Activated T-cell treated with anti-CD3 and anti-CD28 coated beads, Interleukin-2, amount 50 U/mL, for 4 hours (primary cell): ENCODE results near the gene MALRD1. TPM values are rescaled to one million over a fixed set of nuclear protein-coding genes. Genes with fewer than 3 reads are reported as not detected.

Experiments
- ATAC-seq, 2 donors: fragments of 200-7000 bp; cut with Tn5 transposase; one replicate each; pipeline ENCODE4 v1.10.0; 2021
- DNase-seq: peaks from one replicate; pipeline ENCODE4 v3.0.0-alpha.2; 2020
- H3K27me3 Mint-ChIP-seq: one replicate; pipeline ENCODE4 v1.8.0; 2021; ENCODE audit warnings: low read depth, mixed read lengths
- H3K36me3 Mint-ChIP-seq: one replicate; pipeline ENCODE4 v1.8.0; 2022; ENCODE audit warnings: mixed read lengths; ENCODE audit not compliant: insufficient read depth
- H3K4me1 Mint-ChIP-seq: one replicate; pipeline ENCODE4 v1.8.0; 2021; ENCODE audit warnings: low read depth, mixed read lengths
- H3K4me3 Mint-ChIP-seq: one replicate; pipeline ENCODE4 v1.8.0; 2021; ENCODE audit warnings: mild to moderate bottlenecking, moderate library complexity, mixed read lengths
- H3K9me3 Mint-ChIP-seq: one replicate; pipeline ENCODE4 v1.8.0; 2021; ENCODE audit warnings: mixed read lengths
- total RNA-seq, 3 donors: library from RNA; stranded (reverse); gene quantifications; one replicate each; pipeline ENCODE4 v1.2.1, GENCODE V29; 2021

MALRD1 gene
- total RNA-seq, 3 donors from 2014 or later = not detected

GRCh38 chr10:19688344-19688743, 639.7 kb downstream of the MALRD1 start:
- H3K4me3 Mint-ChIP-seq = no peak overlapping the region
- no peaks in the 10 kb centered on the region for H3K9me3 Mint-ChIP-seq
- no peak for ATAC-seq
- H3K27me3 Mint-ChIP-seq = no peaks in the 10 kb centered on the region
- no peaks in the 10 kb centered on the region for H3K4me1 Mint-ChIP-seq
- no peaks in the 10 kb centered on the region for H3K36me3 Mint-ChIP-seq
- DNase-seq = no peak

GRCh38 chr10:19689231-19689630, 640.6 kb downstream of the MALRD1 start:
- Mint-ChIP-seq H3K9me3 (no peaks in the 10 kb centered on the region), H3K36me3 (no peaks in the 10 kb centered on the region), H3K4me1 (no peaks in the 10 kb centered on the region), H3K4me3 (no peak overlapping the region), H3K27me3 (no peaks in the 10 kb centered on the region)
- no peak for DNase-seq
- ATAC-seq = no peak

GRCh38 chr10:19699299-19699698, 650.7 kb downstream of the MALRD1 start:
- ATAC-seq (no peak), DNase-seq (no peak)
- H3K36me3 Mint-ChIP-seq = no peaks in the 10 kb centered on the region

GRCh38 chr10:19701427-19702052, 652.9 kb downstream of the MALRD1 start:
- no peaks in the 10 kb centered on the region for H3K27me3 Mint-ChIP-seq
- no peaks in the 10 kb centered on the region for H3K36me3 Mint-ChIP-seq
- H3K9me3 Mint-ChIP-seq = peaks cover 8% of the 10 kb centered on the region
- DNase-seq = no peak
- no peak for ATAC-seq
- no peaks in the 10 kb centered on the region for H3K4me1 Mint-ChIP-seq
- no peak overlapping the region for H3K4me3 Mint-ChIP-seq

More at GRCh38 chr10:19699299-19699698, 650.7 kb downstream of the MALRD1 start:
- Mint-ChIP-seq H3K4me3 (no peak overlapping the region), H3K27me3 (no peaks in the 10 kb centered on the region), H3K4me1 (no peaks in the 10 kb centered on the region), H3K9me3 (peaks cover 10% of the 10 kb centered on the region)

GRCh38 chr10:19702215-19702614, 653.6 kb downstream of the MALRD1 start:
- H3K9me3 Mint-ChIP-seq = peaks cover 8% of the 10 kb centered on the region
- no peaks in the 10 kb centered on the region for H3K27me3 Mint-ChIP-seq
- H3K4me1 Mint-ChIP-seq = no peaks in the 10 kb centered on the region
- no peak overlapping the region for H3K4me3 Mint-ChIP-seq
- DNase-seq (no peak), ATAC-seq (no peak)
- no peaks in the 10 kb centered on the region for H3K36me3 Mint-ChIP-seq

- H3K27me3 Mint-ChIP-seq = no peaks in the 10 kb centered on the region
- no peaks in the 10 kb centered on the region for H3K36me3 Mint-ChIP-seq
- H3K4me3 Mint-ChIP-seq = no peak overlapping the region
- peaks cover 4% of the 10 kb centered on the region for H3K9me3 Mint-ChIP-seq
- ATAC-seq (no peak), DNase-seq (no peak)
- no peaks in the 10 kb centered on the region for H3K4me1 Mint-ChIP-seq
Observed at GRCh38 chr10:19704544-19704943, 655.9 kb downstream of the MALRD1 start.

GRCh38 chr10:19705250-19705649, 656.6 kb downstream of the MALRD1 start:
- Mint-ChIP-seq H3K4me1 (no peaks in the 10 kb centered on the region), H3K27me3 (no peaks in the 10 kb centered on the region), H3K4me3 (no peak overlapping the region), H3K9me3 (peaks cover 6% of the 10 kb centered on the region), H3K36me3 (no peaks in the 10 kb centered on the region)
- DNase-seq = no peak
- no peak for ATAC-seq

GRCh38 chr10:19706904-19707303, 658.3 kb downstream of the MALRD1 start:
- H3K4me3 Mint-ChIP-seq = no peak overlapping the region
- H3K9me3 Mint-ChIP-seq = peaks cover 19% of the 10 kb centered on the region
- no peaks in the 10 kb centered on the region for H3K36me3 Mint-ChIP-seq
- ATAC-seq (no peak), DNase-seq (no peak)
- no peaks in the 10 kb centered on the region for H3K27me3 Mint-ChIP-seq
- no peaks in the 10 kb centered on the region for H3K4me1 Mint-ChIP-seq

GRCh38 chr10:19707376-19707775, 658.8 kb downstream of the MALRD1 start:
- H3K9me3 Mint-ChIP-seq = peaks cover 23% of the 10 kb centered on the region
- no peaks in the 10 kb centered on the region for H3K4me1 Mint-ChIP-seq
- no peaks in the 10 kb centered on the region for H3K27me3 Mint-ChIP-seq
- H3K4me3 Mint-ChIP-seq = no peak overlapping the region
- ATAC-seq (no peak), DNase-seq (no peak)
- no peaks in the 10 kb centered on the region for H3K36me3 Mint-ChIP-seq

- DNase-seq (no peak), ATAC-seq (no peak)
- H3K4me3 Mint-ChIP-seq = no peak overlapping the region
- H3K4me1 Mint-ChIP-seq = no peaks in the 10 kb centered on the region
- H3K36me3 Mint-ChIP-seq = no peaks in the 10 kb centered on the region
- peaks cover 27% of the 10 kb centered on the region for H3K9me3 Mint-ChIP-seq
- H3K27me3 Mint-ChIP-seq = no peaks in the 10 kb centered on the region
Observed at GRCh38 chr10:19708031-19708430, 659.4 kb downstream of the MALRD1 start.

- ATAC-seq = no peak
- Mint-ChIP-seq H3K4me1 (no peaks in the 10 kb centered on the region), H3K36me3 (no peaks in the 10 kb centered on the region), H3K9me3 (peaks cover 29% of the 10 kb centered on the region), H3K4me3 (no peak overlapping the region), H3K27me3 (no peaks in the 10 kb centered on the region)
- no peak for DNase-seq
Observed at GRCh38 chr10:19710600-19710999, 662.0 kb downstream of the MALRD1 start.

GRCh38 chr10:19713159-19713558, 664.6 kb downstream of the MALRD1 start:
- ATAC-seq = no peak
- Mint-ChIP-seq H3K4me1 (no peaks in the 10 kb centered on the region), H3K4me3 (no peak overlapping the region)

GRCh38 chr10:19713800-19714525, 665.4 kb downstream of the MALRD1 start:
- H3K4me3 Mint-ChIP-seq = no peak overlapping the region
- no peak for ATAC-seq
- no peaks in the 10 kb centered on the region for H3K36me3 Mint-ChIP-seq

More at GRCh38 chr10:19713159-19713558, 664.6 kb downstream of the MALRD1 start:
- Mint-ChIP-seq H3K9me3 (peaks cover 29% of the 10 kb centered on the region), H3K27me3 (no peaks in the 10 kb centered on the region), H3K36me3 (no peaks in the 10 kb centered on the region)
- DNase-seq = no peak

GRCh38 chr10:19719284-19719683, 670.7 kb downstream of the MALRD1 start:
- ATAC-seq (no peak), DNase-seq (no peak)
- Mint-ChIP-seq H3K36me3 (no peaks in the 10 kb centered on the region), H3K4me3 (no peak overlapping the region), H3K27me3 (no peaks in the 10 kb centered on the region), H3K4me1 (no peaks in the 10 kb centered on the region), H3K9me3 (peaks cover 4% of the 10 kb centered on the region)

More at GRCh38 chr10:19713800-19714525, 665.4 kb downstream of the MALRD1 start:
- H3K9me3 Mint-ChIP-seq = peaks cover 29% of the 10 kb centered on the region
- no peak for DNase-seq
- no peaks in the 10 kb centered on the region for H3K4me1 Mint-ChIP-seq
- no peaks in the 10 kb centered on the region for H3K27me3 Mint-ChIP-seq

- peaks cover 8% of the 10 kb centered on the region for H3K9me3 Mint-ChIP-seq
- DNase-seq (no peak), ATAC-seq (no peak)
- H3K4me3 Mint-ChIP-seq = no peak overlapping the region
- no peaks in the 10 kb centered on the region for H3K4me1 Mint-ChIP-seq
- no peaks in the 10 kb centered on the region for H3K27me3 Mint-ChIP-seq
- no peaks in the 10 kb centered on the region for H3K36me3 Mint-ChIP-seq
Observed at GRCh38 chr10:19724287-19724686, 675.7 kb downstream of the MALRD1 start.
